Measurements from ENCODE around the gene MTMR12. TPM values are rescaled to one million over a fixed set of nuclear protein-coding genes. Genes with fewer than 3 reads are reported as not detected.
A peak's percentile ranks its signal among the peaks of the same experiment; 100 is the strongest.
"Not testable (repeated sequence)": the region's sequence is repeated elsewhere in the genome, so short reads cannot be mapped to it uniquely, and the experiment has no call there.

The MTMR12 gene
- total and polyA plus RNA-seq, 2 experiments from 2014 or later = 5.5 to 13.4 TPM

DNA sequence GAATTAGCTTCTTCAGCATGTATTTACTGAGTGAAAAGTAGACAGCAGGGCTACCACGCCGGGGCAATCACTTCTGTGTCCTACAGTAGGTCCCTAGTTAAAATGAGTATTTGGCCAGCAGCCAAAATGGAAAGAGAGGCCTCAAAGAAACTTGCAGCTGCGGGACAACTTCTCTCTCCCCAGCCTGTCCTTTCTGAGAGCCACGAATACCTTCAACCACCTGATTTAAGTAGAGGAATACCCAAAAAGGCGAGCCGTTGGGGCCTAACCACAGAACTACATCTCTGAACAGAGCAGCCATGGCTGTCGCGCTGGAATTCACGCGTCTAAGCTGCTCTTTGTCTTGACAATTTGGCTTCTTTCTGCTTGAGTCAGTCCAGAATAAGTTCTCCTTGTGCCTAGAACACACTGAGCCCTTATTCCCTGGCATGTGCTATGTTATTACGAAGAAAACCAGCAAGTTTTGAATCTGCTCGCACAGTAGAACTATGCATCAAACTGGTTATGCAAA lies 94.8 kb downstream of the MTMR12 start:
- Histone ChIP-seq H3K9me2 (ENCODE audit: insufficient read depth) (no peaks in the 10 kb centered on the region), H3K4me2 (ENCODE audit: unreplicated experiment) (no peak overlapping the region), H3K4me3 (no peak overlapping the region), H3K4me1 (ENCODE audit: insufficient read depth) (no peaks in the 10 kb centered on the region), H3K9ac (no peak overlapping the region), H3K9me3 (ENCODE audit: low read depth) (no peaks in the 10 kb centered on the region), H2AFZ (peak overlapping the region; percentile 71), H3K27ac (no peak overlapping the region), H3F3A (ENCODE audit: insufficient read depth) (no peaks in the 10 kb centered on the region), H4K20me1 (ENCODE audit: insufficient read depth) (no peaks in the 10 kb centered on the region), H3K79me2 (ENCODE audit: insufficient read depth) (no peaks in the 10 kb centered on the region), H3K36me3 (ENCODE audit: low read depth) (no peaks in the 10 kb centered on the region), H3K27me3 (replicated peaks; ENCODE audit: insufficient read depth) (no peaks in the 10 kb centered on the region)
- no peak for DNase-seq
- 34 to 37% methylated on average over 12 of the region's 12 CpGs for WGBS, 2 experiments (ENCODE audit: low coverage in 1 of 2, low lambda C conversion rate in 2 of 2, missing lambda C conversion rate in 2 of 2)
- TF ChIP-seq EZH2 (IDR thresholded peaks at IDR 0.05; ENCODE audit: insufficient read depth, poor library complexity, severe bottlenecking) (no peak), EZH2phosphoT487 (IDR thresholded peaks at IDR 0.05; ENCODE audit: insufficient read depth, low read depth) (no peak)
- in situ Hi-C loops (cut with MboI) = no loop called here

- H3K36me3 ChIP-seq (ENCODE audit: low read depth); H3K4me2 ChIP-seq (ENCODE audit: unreplicated experiment); H3K27ac ChIP-seq; in situ Hi-C loops (cut with MboI); H3K9ac ChIP-seq; H3K9me2 ChIP-seq (ENCODE audit: insufficient read depth); DNase-seq; H3F3A ChIP-seq (ENCODE audit: insufficient read depth); H3K4me3 ChIP-seq; H3K4me1 ChIP-seq (ENCODE audit: insufficient read depth); H4K20me1 ChIP-seq (ENCODE audit: insufficient read depth); H3K79me2 ChIP-seq (ENCODE audit: insufficient read depth); H2AFZ ChIP-seq; H3K9me3 ChIP-seq (ENCODE audit: low read depth); H3K27me3 ChIP-seq (replicated peaks; ENCODE audit: insufficient read depth): not testable (repeated sequence)
- 44 to 71% methylated on average over 1 of the region's 1 CpG for WGBS, 2 experiments (ENCODE audit: low coverage in 1 of 2, low lambda C conversion rate in 2 of 2, missing lambda C conversion rate in 2 of 2)
Observed at GRCh38 chr5:32214344-32214743, 98.4 kb downstream of the MTMR12 start.

- no peaks in the 10 kb centered on the region for H3K27me3 ChIP-seq (replicated peaks; ENCODE audit: insufficient read depth)
- H3K9ac ChIP-seq = no peak overlapping the region
- H3K9me2 ChIP-seq (ENCODE audit: insufficient read depth) = no peaks in the 10 kb centered on the region
- in situ Hi-C loops (cut with MboI) = no loop called here
- no peak overlapping the region for H2AFZ ChIP-seq
- H3K79me2 ChIP-seq (ENCODE audit: insufficient read depth) = no peaks in the 10 kb centered on the region
- 73 to 85% methylated on average over 3 of the region's 3 CpGs for WGBS, 2 experiments (ENCODE audit: low coverage in 1 of 2, low lambda C conversion rate in 2 of 2, missing lambda C conversion rate in 2 of 2)
- no peaks in the 10 kb centered on the region for H3K36me3 ChIP-seq (ENCODE audit: low read depth)
- no peaks in the 10 kb centered on the region for H3K9me3 ChIP-seq (ENCODE audit: low read depth)
- no peak overlapping the region for H3K27ac ChIP-seq
- no peaks in the 10 kb centered on the region for H4K20me1 ChIP-seq (ENCODE audit: insufficient read depth)
- no peak for TF ChIP-seq EZH2phosphoT487 (IDR thresholded peaks at IDR 0.05; ENCODE audit: insufficient read depth, low read depth)
- TF ChIP-seq EZH2 (IDR thresholded peaks at IDR 0.05; ENCODE audit: insufficient read depth, poor library complexity, severe bottlenecking) = no peak
- H3K4me2 ChIP-seq (ENCODE audit: unreplicated experiment) = no peak overlapping the region
- no peak for DNase-seq
- H3K4me3 ChIP-seq = no peak overlapping the region
- no peaks in the 10 kb centered on the region for H3K4me1 ChIP-seq (ENCODE audit: insufficient read depth)
- H3F3A ChIP-seq (ENCODE audit: insufficient read depth) = no peaks in the 10 kb centered on the region
Observed at GRCh38 chr5:32210151-32210550, 102.6 kb downstream of the MTMR12 start.

- H3F3A ChIP-seq (ENCODE audit: insufficient read depth); DNase-seq; H3K27ac ChIP-seq; H3K4me2 ChIP-seq (ENCODE audit: unreplicated experiment); H3K4me3 ChIP-seq; H3K36me3 ChIP-seq (ENCODE audit: low read depth); H3K79me2 ChIP-seq (ENCODE audit: insufficient read depth); H3K27me3 ChIP-seq (replicated peaks; ENCODE audit: insufficient read depth); H3K9me2 ChIP-seq (ENCODE audit: insufficient read depth); H3K4me1 ChIP-seq (ENCODE audit: insufficient read depth); H2AFZ ChIP-seq; H3K9me3 ChIP-seq (ENCODE audit: low read depth); in situ Hi-C loops (cut with MboI); H3K9ac ChIP-seq; H4K20me1 ChIP-seq (ENCODE audit: insufficient read depth): not testable (repeated sequence)
- 89% methylated on average over 13 of the region's 31 CpGs; no CpG with 5 or more reads in 1 of the 2 experiments for WGBS, 2 experiments (ENCODE audit: low coverage in 1 of 2, low lambda C conversion rate in 2 of 2, missing lambda C conversion rate in 2 of 2)
Observed at GRCh38 chr5:32208837-32209236, 103.9 kb downstream of the MTMR12 start.

DNA sequence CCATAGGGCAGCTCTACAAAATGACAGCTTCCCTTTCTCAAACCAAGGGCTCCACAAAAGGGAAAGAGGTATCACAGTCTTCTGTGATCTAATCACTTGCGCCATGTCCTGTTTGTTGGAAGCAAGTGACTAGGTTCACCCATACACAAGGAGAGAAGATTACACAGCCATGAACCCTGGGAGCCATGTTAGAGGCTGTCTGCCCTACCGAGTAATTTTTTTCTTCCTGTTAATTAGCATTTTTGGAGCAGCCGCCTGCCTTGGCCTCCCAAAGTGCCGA lies 105.4 kb downstream of the MTMR12 start:
- H3K4me2 ChIP-seq (ENCODE audit: unreplicated experiment) = no peak overlapping the region
- TF ChIP-seq EZH2phosphoT487 (IDR thresholded peaks at IDR 0.05; ENCODE audit: insufficient read depth, low read depth) (no peak), EZH2 (IDR thresholded peaks at IDR 0.05; ENCODE audit: insufficient read depth, poor library complexity, severe bottlenecking) (no peak)
- 0 out of 2 replicates have a peak overlapping the region, but pooled peaks have one; percentile 22 for H2AFZ ChIP-seq
- H3K9me2 ChIP-seq (ENCODE audit: insufficient read depth) = no peaks in the 10 kb centered on the region
- in situ Hi-C loops (cut with MboI) = no loop called here
- H4K20me1 ChIP-seq (ENCODE audit: insufficient read depth) = no peaks in the 10 kb centered on the region
- peaks cover 5% of the 10 kb centered on the region; the same call in 1 of the 2 replicates for H3K4me1 ChIP-seq (ENCODE audit: insufficient read depth)
- no peak overlapping the region for H3K27ac ChIP-seq
- no peaks in the 10 kb centered on the region for H3K79me2 ChIP-seq (ENCODE audit: insufficient read depth)
- H3K27me3 ChIP-seq (replicated peaks; ENCODE audit: insufficient read depth) = no peaks in the 10 kb centered on the region
- H3K36me3 ChIP-seq (ENCODE audit: low read depth) = no peaks in the 10 kb centered on the region
- no peak overlapping the region for H3K4me3 ChIP-seq
- DNase-seq = no peak
- no peaks in the 10 kb centered on the region for H3K9me3 ChIP-seq (ENCODE audit: low read depth)
- WGBS, 2 experiments (ENCODE audit: low coverage in 1 of 2, low lambda C conversion rate in 2 of 2, missing lambda C conversion rate in 2 of 2) = 87 to 92% methylated on average over 4 of the region's 4 CpGs
- no peak overlapping the region for H3K9ac ChIP-seq
- no peaks in the 10 kb centered on the region for H3F3A ChIP-seq (ENCODE audit: insufficient read depth)

Measured in GM23248 (cell line).